Parathyroid adenoma (tissue), 2 donors: ENCODE measurements around the gene AKAP1.

Experiments used
- H2AFZ ChIP-seq: fragments of 300-600 bp; sonication (generic); one replicate; pipeline ENCODE4 v1.7.0; 2017; ENCODE audit warnings: antibody characterized with exemption, mild to moderate bottlenecking
- H3K27ac ChIP-seq: fragments of 300-600 bp; sonication (generic); one replicate; pipeline ENCODE4 v1.7.0; 2017
- H3K27me3 ChIP-seq: fragments of 300-600 bp; sonication (generic); one replicate; pipeline ENCODE4 v1.7.0; 2017; ENCODE audit warnings: low read length; ENCODE audit not compliant: control insufficient read depth, insufficient read depth
- H3K36me3 ChIP-seq: fragments of 300-600 bp; sonication (generic); one replicate; pipeline ENCODE4 v1.7.0; 2017; ENCODE audit warnings: low read length; ENCODE audit not compliant: control insufficient read depth, insufficient read depth
- H3K4me1 ChIP-seq: fragments of 300-600 bp; sonication (generic); one replicate; pipeline ENCODE4 v1.7.0; 2017; ENCODE audit warnings: control low read depth
- H3K4me2 ChIP-seq: fragments of 300-600 bp; sonication (generic); one replicate; pipeline ENCODE4 v1.7.0; 2017; ENCODE audit warnings: low read length
- H3K4me3 ChIP-seq: fragments of 300-600 bp; sonication (generic); one replicate; pipeline ENCODE4 v1.7.0; 2017; ENCODE audit warnings: low read depth, low read length
- H3K79me2 ChIP-seq: fragments of 300-600 bp; sonication (generic); one replicate; pipeline ENCODE4 v1.7.0; 2017; ENCODE audit warnings: control low read depth
- H3K9ac ChIP-seq: fragments of 300-600 bp; sonication (generic); one replicate; pipeline ENCODE4 v1.7.0; 2017; ENCODE audit warnings: mild to moderate bottlenecking
- H3K9me3 ChIP-seq: fragments of 300-600 bp; sonication (generic); one replicate; pipeline ENCODE4 v1.7.0; 2017; ENCODE audit warnings: low read length; ENCODE audit not compliant: control insufficient read depth
- TF ChIP-seq, protein P1 (sequence below): fragments of 300-600 bp; sonication (generic); IDR thresholded peaks from one replicate; pipeline ENCODE4 v1.7.0; 2017; ENCODE audit warnings: antibody characterized with exemption, mild to moderate bottlenecking
- donor health status: primary hyperparathyroidism.

Gene AKAP1

DNA sequence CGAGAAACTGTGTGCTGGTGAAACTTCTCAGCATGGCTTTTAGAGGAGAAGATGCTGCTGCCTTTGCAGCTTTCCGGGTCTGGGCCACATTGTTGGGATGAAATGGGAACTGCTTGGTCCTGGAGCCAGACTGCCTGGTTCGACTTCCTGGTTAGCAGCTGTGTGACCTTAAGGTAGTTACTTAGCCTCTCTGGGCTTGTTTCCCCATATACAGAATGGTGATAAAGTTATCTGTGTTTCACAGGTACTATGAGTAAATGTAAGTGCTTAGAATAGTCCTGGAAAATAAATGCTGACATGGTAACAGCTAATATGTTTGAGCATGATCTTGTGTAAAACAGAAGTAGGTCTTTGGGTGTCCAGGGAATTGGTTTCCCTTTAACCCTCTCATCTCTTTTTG is 26.3 kb downstream of the AKAP1 start:
- TF ChIP-seq, protein P1, sequence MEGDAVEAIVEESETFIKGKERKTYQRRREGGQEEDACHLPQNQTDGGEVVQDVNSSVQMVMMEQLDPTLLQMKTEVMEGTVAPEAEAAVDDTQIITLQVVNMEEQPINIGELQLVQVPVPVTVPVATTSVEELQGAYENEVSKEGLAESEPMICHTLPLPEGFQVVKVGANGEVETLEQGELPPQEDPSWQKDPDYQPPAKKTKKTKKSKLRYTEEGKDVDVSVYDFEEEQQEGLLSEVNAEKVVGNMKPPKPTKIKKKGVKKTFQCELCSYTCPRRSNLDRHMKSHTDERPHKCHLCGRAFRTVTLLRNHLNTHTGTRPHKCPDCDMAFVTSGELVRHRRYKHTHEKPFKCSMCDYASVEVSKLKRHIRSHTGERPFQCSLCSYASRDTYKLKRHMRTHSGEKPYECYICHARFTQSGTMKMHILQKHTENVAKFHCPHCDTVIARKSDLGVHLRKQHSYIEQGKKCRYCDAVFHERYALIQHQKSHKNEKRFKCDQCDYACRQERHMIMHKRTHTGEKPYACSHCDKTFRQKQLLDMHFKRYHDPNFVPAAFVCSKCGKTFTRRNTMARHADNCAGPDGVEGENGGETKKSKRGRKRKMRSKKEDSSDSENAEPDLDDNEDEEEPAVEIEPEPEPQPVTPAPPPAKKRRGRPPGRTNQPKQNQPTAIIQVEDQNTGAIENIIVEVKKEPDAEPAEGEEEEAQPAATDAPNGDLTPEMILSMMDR, result no peak
- Histone ChIP-seq H2AFZ (no peak overlapping the region), H3K36me3 (no peaks in the 10 kb centered on the region), H3K9me3 (no peaks in the 10 kb centered on the region), H3K27ac (no peak overlapping the region), H3K4me1 (peaks cover 16% of the 10 kb centered on the region), H3K27me3 (no peaks in the 10 kb centered on the region), H3K4me2 (no peak overlapping the region), H3K4me3 (no peak overlapping the region), H3K79me2 (peaks cover 25% of the 10 kb centered on the region), H3K9ac (no peak overlapping the region)

DNA sequence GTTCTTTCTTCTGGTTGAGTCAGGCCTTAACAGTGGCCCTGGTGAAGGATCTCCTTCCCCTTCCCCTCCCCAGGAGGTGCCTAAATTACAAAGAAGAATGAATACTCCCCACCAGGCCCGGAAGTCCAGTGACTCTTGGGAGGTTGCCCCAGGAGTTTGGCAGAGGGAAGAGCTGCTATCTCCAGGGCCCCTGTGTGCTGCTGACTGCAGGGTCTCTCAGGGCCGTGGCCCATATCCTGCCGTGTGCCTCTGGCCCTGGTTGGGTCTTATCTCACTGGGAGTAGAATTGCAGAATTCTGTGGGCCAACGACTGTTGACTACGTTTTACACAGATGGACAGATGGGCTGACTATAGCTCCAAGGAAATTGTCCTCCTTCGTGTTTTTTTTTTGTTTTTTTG is 28.0 kb downstream of the AKAP1 start:
- no peak overlapping the region for H3K4me2 ChIP-seq
- H3K27me3 ChIP-seq, result no peaks in the 10 kb centered on the region
- H3K79me2 ChIP-seq, result peaks cover 20% of the 10 kb centered on the region
- no peaks in the 10 kb centered on the region for H3K36me3 ChIP-seq
- H3K4me3 ChIP-seq, result no peak overlapping the region
- H3K4me1 ChIP-seq, result peaks cover 8% of the 10 kb centered on the region
- H3K27ac ChIP-seq, result no peak overlapping the region
- H3K9me3 ChIP-seq, result no peaks in the 10 kb centered on the region
- H2AFZ ChIP-seq, result no peak overlapping the region
- H3K9ac ChIP-seq, result no peak overlapping the region
- TF ChIP-seq, protein P1, result no peak

DNA sequence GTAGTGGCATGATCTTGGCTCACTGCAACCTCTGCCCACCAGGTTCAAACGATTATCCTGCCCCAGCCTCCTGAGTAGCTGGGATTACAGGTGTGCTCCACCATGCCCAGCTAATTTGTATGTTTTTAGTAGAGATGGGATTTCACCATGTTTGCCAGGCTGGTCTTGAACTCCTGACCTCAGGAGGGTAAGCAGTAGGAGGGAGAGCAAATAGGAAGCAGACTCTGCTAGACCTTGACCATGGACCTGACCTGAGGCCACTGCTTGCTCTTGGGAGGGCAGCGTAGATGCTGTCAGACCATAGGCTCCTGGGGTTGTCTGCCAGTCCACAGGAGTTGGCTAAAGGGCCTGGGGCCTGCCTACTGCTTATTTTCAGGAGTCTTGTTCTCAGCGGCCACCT is 28.6 kb downstream of the AKAP1 start:
- Histone ChIP-seq H2AFZ (no peak overlapping the region), H3K4me3 (no peak overlapping the region), H3K9ac (no peak overlapping the region), H3K9me3 (no peaks in the 10 kb centered on the region), H3K4me2 (no peak overlapping the region), H3K36me3 (no peaks in the 10 kb centered on the region), H3K4me1 (peaks cover 8% of the 10 kb centered on the region), H3K27ac (no peak overlapping the region), H3K79me2 (peaks cover 19% of the 10 kb centered on the region), H3K27me3 (no peaks in the 10 kb centered on the region)
- TF ChIP-seq, protein P1, result no peak

DNA sequence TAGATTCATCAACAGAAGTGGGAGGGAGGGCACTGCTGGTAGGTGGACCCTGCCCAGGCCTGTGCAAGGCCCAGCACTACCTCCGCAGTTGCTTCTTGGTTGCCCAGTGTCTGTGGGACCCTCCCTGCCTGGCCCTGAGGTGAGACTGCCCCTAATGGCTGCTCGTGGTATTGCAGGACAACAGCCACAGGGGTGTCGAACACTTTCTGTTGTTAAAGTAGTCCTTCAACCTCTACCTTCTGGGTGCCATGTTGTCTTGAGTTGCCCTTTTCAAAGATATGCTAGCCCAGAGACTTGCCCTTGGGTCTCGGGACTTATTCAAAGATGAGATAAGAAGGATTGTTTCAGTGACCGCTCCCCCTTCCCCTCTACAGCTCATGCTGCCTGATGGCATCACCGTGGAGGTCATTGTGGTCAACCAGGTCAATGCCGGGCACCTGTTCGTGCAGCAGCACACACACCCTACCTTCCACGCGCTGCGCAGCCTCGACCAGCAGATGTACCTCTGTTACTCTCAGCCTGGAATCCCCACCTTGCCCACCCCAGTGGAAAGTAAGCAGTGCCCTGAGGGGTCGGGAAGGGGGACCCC is 29.1 kb downstream of the AKAP1 start:
- H3K9me3 ChIP-seq, result no peaks in the 10 kb centered on the region
- H3K9ac ChIP-seq, result no peak overlapping the region
- peaks cover 15% of the 10 kb centered on the region for H3K79me2 ChIP-seq
- peaks cover 8% of the 10 kb centered on the region for H3K4me1 ChIP-seq
- TF ChIP-seq, protein P1, result peak; percentile 94
- H3K27me3 ChIP-seq, result no peaks in the 10 kb centered on the region
- H3K27ac ChIP-seq, result no peak overlapping the region
- H2AFZ ChIP-seq, result no peak overlapping the region
- no peaks in the 10 kb centered on the region for H3K36me3 ChIP-seq
- no peak overlapping the region for H3K4me2 ChIP-seq
- H3K4me3 ChIP-seq, result no peak overlapping the region

DNA sequence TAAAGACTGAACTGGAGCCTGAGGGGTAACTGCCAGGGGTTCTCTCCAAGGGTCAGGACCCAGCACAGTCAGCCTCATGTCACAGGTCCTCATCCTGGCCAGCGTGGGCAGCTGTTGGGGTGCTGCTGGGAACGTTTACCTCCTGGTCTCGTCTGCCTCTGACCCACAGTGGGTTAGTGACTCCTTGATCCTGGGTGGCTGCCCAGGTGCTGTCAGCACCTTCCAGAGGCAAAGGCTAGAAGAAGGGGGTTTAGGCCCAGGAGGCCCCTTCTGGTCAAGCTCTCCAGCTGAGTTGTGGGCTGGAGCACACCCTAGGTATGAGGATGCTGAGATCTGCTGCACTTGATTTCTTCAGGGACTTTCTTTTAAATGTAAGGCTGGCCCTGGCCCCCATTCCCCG is 30.3 kb downstream of the AKAP1 start:
- no peaks in the 10 kb centered on the region for H3K36me3 ChIP-seq
- TF ChIP-seq, protein P1, result no peak
- H3K27ac ChIP-seq, result no peak overlapping the region
- no peaks in the 10 kb centered on the region for H3K27me3 ChIP-seq
- H3K9me3 ChIP-seq, result no peaks in the 10 kb centered on the region
- no peak overlapping the region for H3K4me2 ChIP-seq
- peaks cover 4% of the 10 kb centered on the region for H3K79me2 ChIP-seq
- no peak overlapping the region for H2AFZ ChIP-seq
- H3K9ac ChIP-seq, result no peak overlapping the region
- H3K4me1 ChIP-seq, result peaks cover 6% of the 10 kb centered on the region
- H3K4me3 ChIP-seq, result no peak overlapping the region
